Smooth muscle cell (in vitro differentiated cells): Measurements from ENCODE around the gene PRR16. TPM values are rescaled to one million over a fixed set of nuclear protein-coding genes. Genes with fewer than 3 reads are reported as not detected.

Experiments
- DNase-seq: peaks from one replicate; lab custom pipeline; 2025; ENCODE audit not compliant: unreplicated experiment; lab: John Stamatoyannopoulos, UW
- H2AFZ ChIP-seq: fragments of 200-600 bp; sonication (generic); 2 replicates; pipeline ENCODE4 v1.6.0; 2016; ENCODE audit warnings: antibody characterized with exemption, low read depth, mild to moderate bottlenecking
- H3F3A ChIP-seq: fragments of 200-600 bp; sonication (generic); 2 replicates; pipeline ENCODE4 v1.6.0; 2017; ENCODE audit warnings: antibody characterized with exemption, low read depth
- H3K27ac ChIP-seq: fragments of 200-600 bp; sonication (generic); 2 replicates; pipeline ENCODE4 v1.5.1; 2016; ENCODE audit warnings: low read depth, mild to moderate bottlenecking
- H3K27me3 ChIP-seq: fragments of 200-600 bp; sonication (generic); 2 replicates; pipeline ENCODE4 v1.6.1; 2016; ENCODE audit warnings: low read depth, mild to moderate bottlenecking
- H3K36me3 ChIP-seq: fragments of 200-600 bp; sonication (generic); 2 replicates; pipeline ENCODE4 v1.5.1; 2016; ENCODE audit warnings: low read depth
- H3K4me1 ChIP-seq: fragments of 200-600 bp; sonication (generic); 2 replicates; pipeline ENCODE4 v1.5.1; 2016; ENCODE audit warnings: low read depth
- H3K4me2 ChIP-seq: fragments of 200-600 bp; sonication (generic); 2 replicates; pipeline ENCODE4 v1.6.0; 2016; ENCODE audit warnings: mild to moderate bottlenecking
- H3K4me3 ChIP-seq: fragments of 200-600 bp; sonication (generic); 2 replicates; pipeline ENCODE4 v1.5.1; 2016; ENCODE audit warnings: mild to moderate bottlenecking
- H3K79me2 ChIP-seq: fragments of 200-600 bp; sonication (generic); 2 replicates; pipeline ENCODE4 v1.6.0; 2016; ENCODE audit warnings: low read depth, mild to moderate bottlenecking
- H3K9ac ChIP-seq: fragments of 200-600 bp; sonication (generic); 2 replicates; pipeline ENCODE4 v1.6.0; 2016; ENCODE audit warnings: low read depth
- H3K9me3 ChIP-seq: fragments of 200-600 bp; sonication (generic); replicated peaks from 2 replicates; pipeline ENCODE4 v1.5.1; 2016; ENCODE audit warnings: low read depth
- H4K20me1 ChIP-seq: fragments of 200-600 bp; sonication (generic); 2 replicates; pipeline ENCODE4 v1.6.0; 2016; ENCODE audit warnings: low read depth
- WGBS: methylation state at CpG from one replicate; pipeline ENCODE4 v1.1.7; 2016; ENCODE audit warnings: low lambda C conversion rate; 5-methylcytosine and 5-hydroxymethylcytosine counted together
- polyA plus RNA-seq: library from polyadenylated mRNA; unstranded; fragments of >200 nt; fragmentation: Nextera tagmentation; extraction: Ambion mirVana; gene quantifications from 2 replicates; pipeline ENCODE4 v1.2.1, GENCODE V29; 2016
- total RNA-seq: library from RNA; depleted of rRNA; stranded (reverse); fragments of >200 nt; gene quantifications from 2 replicates; pipeline ENCODE4 v1.2.3, GENCODE V29; 2014
- TF ChIP-seq, protein P1 (sequence below): fragments of 200-600 bp; sonication (generic); IDR thresholded peaks from 2 replicates; pipeline ENCODE4 v1.5.1; 2017; ENCODE audit warnings: borderline replicate concordance, mild to moderate bottlenecking, antibody characterized with exemption; ENCODE audit not compliant: insufficient read depth, poor library complexity, severe bottlenecking

PRR16 gene
- total and polyA plus RNA-seq, 2 experiments from 2014 or later: 6.7 to 13.2 TPM

DNA sequence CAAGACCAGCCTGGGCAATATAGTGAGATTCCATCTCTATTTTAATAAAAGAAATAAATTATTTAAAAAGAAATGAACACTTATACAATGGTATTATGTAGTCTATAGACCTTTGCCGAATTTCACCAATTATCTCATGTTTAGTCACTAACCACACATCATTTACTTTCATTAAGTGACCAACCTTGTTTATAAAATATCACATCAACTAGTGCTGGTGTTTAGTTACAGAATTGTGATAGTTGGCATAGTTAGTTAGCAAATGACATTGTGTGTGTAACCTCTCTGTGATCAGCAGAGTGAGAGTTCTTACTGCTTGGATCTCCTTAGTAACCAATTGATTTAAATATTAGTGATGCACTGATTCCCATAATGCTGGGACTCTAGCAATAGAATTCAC is 71.8 kb downstream of the PRR16 start:
- H3K4me2 ChIP-seq: no peak overlapping the region
- peaks cover 8% of the 10 kb centered on the region for H3K79me2 ChIP-seq
- H3K9ac ChIP-seq: no peak overlapping the region
- DNase-seq: no peak
- WGBS: 89% methylated on average over 1 of the region's 1 CpG
- H2AFZ ChIP-seq: no peak overlapping the region
- no peak overlapping the region for H3K27ac ChIP-seq
- H3K27me3 ChIP-seq: no peaks in the 10 kb centered on the region
- peaks cover 5% of the 10 kb centered on the region for H3K9me3 ChIP-seq
- no peaks in the 10 kb centered on the region for H4K20me1 ChIP-seq
- H3K4me1 ChIP-seq: peaks cover 4% of the 10 kb centered on the region
- no peak overlapping the region for H3K4me3 ChIP-seq
- H3K36me3 ChIP-seq: no peaks in the 10 kb centered on the region
- peaks cover 6% of the 10 kb centered on the region for H3F3A ChIP-seq
- TF ChIP-seq, protein P1, sequence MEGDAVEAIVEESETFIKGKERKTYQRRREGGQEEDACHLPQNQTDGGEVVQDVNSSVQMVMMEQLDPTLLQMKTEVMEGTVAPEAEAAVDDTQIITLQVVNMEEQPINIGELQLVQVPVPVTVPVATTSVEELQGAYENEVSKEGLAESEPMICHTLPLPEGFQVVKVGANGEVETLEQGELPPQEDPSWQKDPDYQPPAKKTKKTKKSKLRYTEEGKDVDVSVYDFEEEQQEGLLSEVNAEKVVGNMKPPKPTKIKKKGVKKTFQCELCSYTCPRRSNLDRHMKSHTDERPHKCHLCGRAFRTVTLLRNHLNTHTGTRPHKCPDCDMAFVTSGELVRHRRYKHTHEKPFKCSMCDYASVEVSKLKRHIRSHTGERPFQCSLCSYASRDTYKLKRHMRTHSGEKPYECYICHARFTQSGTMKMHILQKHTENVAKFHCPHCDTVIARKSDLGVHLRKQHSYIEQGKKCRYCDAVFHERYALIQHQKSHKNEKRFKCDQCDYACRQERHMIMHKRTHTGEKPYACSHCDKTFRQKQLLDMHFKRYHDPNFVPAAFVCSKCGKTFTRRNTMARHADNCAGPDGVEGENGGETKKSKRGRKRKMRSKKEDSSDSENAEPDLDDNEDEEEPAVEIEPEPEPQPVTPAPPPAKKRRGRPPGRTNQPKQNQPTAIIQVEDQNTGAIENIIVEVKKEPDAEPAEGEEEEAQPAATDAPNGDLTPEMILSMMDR: no peak

DNA sequence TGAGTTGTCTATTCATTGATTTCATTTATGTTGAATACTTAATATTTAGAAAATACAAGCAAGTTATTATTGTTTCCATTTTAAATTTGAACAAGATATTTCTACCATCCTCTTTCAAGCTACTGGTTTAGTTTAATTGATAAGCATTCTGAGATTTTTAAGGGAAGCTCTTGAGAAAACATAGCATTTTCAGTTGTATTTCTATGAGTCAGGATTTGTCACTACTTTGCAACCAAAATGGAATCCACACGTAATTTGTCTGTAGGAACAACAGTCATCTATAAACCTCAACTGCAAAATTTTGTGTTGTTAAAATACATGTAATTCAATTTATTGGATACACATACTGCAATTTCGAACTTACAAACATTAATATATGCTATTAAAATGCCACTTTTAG is 74.0 kb downstream of the PRR16 start:
- Histone ChIP-seq H3K4me1 (peaks cover 4% of the 10 kb centered on the region), H4K20me1 (no peaks in the 10 kb centered on the region), H3K9me3 (peaks cover 5% of the 10 kb centered on the region), H3K79me2 (peaks cover 8% of the 10 kb centered on the region), H2AFZ (peak overlapping the region; percentile 3), H3F3A (peaks cover 6% of the 10 kb centered on the region), H3K4me2 (peak overlapping the region; percentile 53), H3K36me3 (no peaks in the 10 kb centered on the region), H3K4me3 (no peak overlapping the region), H3K9ac (no peak overlapping the region), H3K27me3 (no peaks in the 10 kb centered on the region), H3K27ac (peak overlapping the region; percentile 58)
- 62% methylated on average over 2 of the region's 2 CpGs for WGBS
- TF ChIP-seq, protein P1: no peak
- DNase-seq: no peak

DNA sequence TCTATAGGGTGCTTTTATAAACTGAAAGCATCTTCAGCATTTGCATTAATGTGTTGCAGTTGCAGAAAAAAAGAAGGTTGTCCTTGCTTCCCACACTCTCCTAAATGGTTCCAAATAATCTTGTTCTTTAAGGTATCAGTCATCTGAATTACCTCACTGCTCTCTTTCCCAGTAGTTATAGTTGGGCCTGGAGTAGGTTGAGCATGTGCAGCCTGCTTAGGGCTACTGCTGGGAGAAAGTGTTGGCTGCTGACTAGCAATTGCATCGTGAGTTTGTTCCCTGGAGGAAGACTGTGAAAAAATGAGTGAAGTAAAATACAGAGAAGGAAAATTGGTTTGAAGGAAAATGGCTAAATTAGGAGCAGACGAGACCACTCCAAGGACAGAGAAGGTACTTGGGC is 74.5 kb downstream of the PRR16 start:
- peaks cover 8% of the 10 kb centered on the region for H3K79me2 ChIP-seq
- no peak overlapping the region for H3K4me3 ChIP-seq
- H3K9me3 ChIP-seq: peaks cover 5% of the 10 kb centered on the region
- H3K27ac ChIP-seq: peak overlapping the region; percentile 58
- peaks cover 6% of the 10 kb centered on the region for H3F3A ChIP-seq
- DNase-seq: no peak
- 72% methylated on average over 2 of the region's 2 CpGs for WGBS
- peak overlapping the region; percentile 3 for H2AFZ ChIP-seq
- peaks cover 4% of the 10 kb centered on the region for H3K4me1 ChIP-seq
- no peaks in the 10 kb centered on the region for H3K27me3 ChIP-seq
- TF ChIP-seq, protein P1: no peak
- H4K20me1 ChIP-seq: no peaks in the 10 kb centered on the region
- peak overlapping the region; percentile 53 for H3K4me2 ChIP-seq
- no peaks in the 10 kb centered on the region for H3K36me3 ChIP-seq
- no peak overlapping the region for H3K9ac ChIP-seq

DNA sequence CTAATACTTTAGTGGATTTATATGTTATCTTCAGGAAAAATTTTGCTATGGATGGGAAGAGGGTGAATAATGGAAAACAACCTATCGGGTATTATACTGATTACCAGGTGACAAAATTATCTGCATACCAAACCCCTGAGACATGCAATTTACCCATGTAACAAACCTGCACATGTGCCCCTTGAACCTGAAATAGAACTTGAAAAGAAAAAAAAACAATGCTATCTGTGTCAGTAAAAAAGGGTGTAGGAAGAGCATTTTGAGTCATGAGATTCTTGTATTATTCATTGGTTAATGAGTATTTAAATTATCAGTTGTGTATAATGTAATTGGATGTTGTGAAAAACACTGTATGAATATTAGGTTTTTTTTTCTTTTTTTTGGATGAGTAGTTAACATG is 75.4 kb downstream of the PRR16 start:
- Histone ChIP-seq H2AFZ (no peak overlapping the region), H3K9ac (no peak overlapping the region), H3K4me3 (no peak overlapping the region), H3K9me3 (peaks cover 5% of the 10 kb centered on the region), H3F3A (peaks cover 6% of the 10 kb centered on the region), H3K4me1 (peaks cover 4% of the 10 kb centered on the region), H3K27me3 (no peaks in the 10 kb centered on the region), H3K79me2 (peaks cover 8% of the 10 kb centered on the region), H3K27ac (no peak overlapping the region), H3K36me3 (no peaks in the 10 kb centered on the region), H4K20me1 (no peaks in the 10 kb centered on the region), H3K4me2 (no peak overlapping the region)
- TF ChIP-seq, protein P1: no peak
- 95% methylated on average over 1 of the region's 1 CpG for WGBS
- no peak for DNase-seq
